Activated naive CD4-positive, alpha-beta T cell (primary cell): ENCODE results near the gene BPIFA2.
A peak's percentile ranks its signal among the peaks of the same experiment; 100 is the strongest.

Experiments used
- DNase-seq, 4 experiments: peaks; one replicate each; lab custom pipeline; 2025; lab: John Stamatoyannopoulos, UW

The BPIFA2 gene

DNA sequence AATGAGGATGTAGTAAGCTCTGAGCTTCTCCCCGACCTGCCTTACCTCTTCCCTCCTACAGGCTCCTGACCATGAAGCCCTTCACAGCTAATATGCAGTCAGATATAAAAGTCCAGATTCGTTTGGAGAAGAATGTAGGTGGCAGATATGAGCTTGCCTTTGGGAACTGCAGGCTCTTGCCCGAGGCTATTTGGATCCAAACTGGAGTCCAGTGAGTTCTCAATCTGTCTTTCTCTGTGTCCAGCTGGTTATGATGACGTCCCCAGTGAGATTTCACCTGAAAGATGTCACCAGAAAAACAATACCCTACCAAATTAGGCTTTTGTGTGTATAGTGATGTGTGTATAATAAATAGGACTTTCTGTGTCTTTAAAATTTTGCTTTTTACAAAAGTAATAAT is 34.5 kb downstream of the BPIFA2 start:
- no peak for DNase-seq

DNA sequence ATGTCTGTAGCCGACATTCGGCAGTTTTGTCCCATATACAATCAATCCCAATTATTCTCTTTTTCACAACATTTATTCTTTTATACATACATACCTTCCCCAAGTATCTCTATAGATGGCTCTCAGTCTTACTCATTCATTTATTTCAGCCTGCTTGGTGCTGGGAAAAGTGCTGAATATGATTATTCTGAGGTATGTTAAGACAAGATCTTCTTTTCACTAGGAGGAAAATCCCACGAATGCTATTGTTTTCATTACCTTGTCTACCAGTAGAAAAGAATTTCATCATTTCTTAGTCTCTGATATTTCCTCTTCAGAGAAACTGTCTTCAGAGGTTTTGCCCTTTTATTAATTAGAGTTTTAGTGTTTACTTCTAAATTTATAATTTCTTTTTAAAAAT is 35.5 kb downstream of the BPIFA2 start:
- no peak for DNase-seq

DNA sequence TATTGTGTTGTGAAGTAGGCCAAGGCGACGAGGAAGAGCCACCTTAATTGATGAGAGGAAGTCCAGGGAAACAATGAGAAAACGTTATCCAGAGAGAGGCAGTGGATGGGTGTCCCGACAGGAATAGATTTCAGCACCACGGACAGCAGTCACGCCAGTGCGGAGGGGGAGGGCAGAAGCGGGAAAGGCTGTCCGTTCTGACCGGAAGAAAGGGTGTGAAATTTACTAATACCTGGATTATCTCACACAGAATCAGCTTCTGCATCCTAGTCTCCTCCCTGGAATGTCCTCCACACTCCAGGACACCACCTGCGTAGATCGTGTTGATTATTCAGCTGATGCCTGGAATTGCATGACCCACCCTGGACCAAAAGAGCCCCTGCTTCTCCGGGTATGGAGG is 41.8 kb downstream of the BPIFA2 start:
- DNase-seq = peak in 1 of 4 experiments; percentile 19

DNA sequence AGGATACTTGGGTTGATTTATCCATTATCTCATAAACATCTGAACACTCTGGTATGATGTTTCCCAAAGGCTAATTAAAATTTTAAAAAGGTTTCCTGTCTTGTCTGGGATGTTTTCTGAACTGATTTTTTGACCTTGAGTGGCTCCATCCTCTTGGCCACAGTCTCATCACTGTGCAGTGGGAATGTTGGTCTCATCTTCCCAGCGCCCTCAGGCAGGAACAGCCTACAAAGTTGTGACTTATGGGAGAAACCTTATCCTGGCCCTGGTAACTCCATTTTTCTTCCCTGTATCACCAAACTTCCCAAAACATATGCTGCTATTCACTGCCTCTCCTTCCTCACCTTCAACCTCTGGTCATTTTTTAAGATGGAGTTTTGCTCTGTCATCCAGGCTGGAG is 42.4 kb downstream of the BPIFA2 start:
- no peak for DNase-seq

DNA sequence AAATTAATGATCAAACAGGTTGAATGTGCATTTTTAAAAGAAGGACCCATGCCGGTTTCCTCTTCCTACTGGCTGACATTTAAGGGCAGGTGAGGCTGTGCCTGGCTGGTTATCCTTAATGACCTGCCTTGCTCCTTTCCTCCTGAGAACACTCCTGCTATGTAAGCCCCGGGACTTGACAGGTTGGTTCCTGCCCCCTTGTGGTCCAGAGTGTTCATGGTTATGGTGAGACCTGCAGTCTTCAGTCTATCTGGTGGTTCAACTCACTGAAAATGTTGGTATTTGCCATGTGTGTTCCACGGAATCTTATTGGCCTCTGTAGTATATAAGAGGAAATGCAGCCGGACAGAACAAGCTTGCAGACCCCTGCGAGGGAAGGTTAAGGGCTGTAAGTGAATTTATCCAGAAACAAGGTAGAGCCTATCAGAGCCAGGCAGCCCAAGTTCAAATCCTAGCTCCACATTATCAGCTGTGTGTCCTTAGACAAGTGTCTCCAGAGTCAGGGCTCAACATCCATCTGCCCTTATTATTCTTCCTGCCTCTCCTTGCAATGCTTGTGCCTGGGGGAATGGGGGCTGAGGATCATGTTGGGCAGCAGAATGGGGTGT is 44.0 kb downstream of the BPIFA2 start:
- DNase-seq = peak in 1 of 4 experiments; percentile 2

DNA sequence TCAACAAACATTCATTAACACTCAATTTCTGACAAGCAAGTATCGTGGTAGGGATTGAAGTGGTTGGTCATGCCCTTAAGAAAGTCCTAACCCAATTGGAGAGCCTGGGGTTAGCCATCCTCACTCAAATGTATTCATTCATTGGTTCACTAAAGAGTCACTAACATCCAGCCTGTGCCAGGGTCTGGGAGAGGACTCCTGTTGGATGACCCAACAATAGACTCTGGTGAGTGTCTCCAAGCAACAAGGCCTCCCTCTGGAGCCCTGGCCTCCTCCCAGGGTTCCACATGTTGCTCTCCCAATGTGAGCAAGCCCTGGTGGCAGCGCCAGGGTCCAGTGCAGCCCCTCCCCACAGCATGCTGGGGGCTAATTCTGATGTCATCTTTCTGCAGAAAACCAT is 49.1 kb downstream of the BPIFA2 start, which contains the start of gene BPIFA3:
Gene BPIFA3, plus strand, starts transcription at position 301 of the 400 bp plus-strand sequence. CDS start 185 bp downstream, outside the sequence.
- DNase-seq = no peak

DNA sequence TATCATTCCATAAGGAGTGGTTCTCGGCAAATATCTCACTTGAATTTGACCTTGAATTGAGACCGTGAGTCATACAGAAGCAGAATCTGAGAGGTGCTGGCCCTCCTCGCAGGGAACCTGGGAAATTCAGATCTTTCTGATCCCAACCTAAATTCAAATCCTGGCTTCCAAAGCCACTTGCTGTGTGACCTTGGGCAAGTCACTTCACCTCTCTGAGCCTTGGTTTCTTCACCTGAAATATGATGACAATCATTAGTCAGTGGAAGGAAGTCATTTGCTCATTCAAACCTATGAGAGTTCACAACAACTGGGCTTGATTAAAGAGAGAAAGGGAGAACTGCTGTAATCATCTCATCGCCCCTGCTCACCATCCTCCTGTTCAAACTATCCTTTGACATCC is 56.4 kb downstream of the BPIFA2 start:
- DNase-seq = no peak

DNA sequence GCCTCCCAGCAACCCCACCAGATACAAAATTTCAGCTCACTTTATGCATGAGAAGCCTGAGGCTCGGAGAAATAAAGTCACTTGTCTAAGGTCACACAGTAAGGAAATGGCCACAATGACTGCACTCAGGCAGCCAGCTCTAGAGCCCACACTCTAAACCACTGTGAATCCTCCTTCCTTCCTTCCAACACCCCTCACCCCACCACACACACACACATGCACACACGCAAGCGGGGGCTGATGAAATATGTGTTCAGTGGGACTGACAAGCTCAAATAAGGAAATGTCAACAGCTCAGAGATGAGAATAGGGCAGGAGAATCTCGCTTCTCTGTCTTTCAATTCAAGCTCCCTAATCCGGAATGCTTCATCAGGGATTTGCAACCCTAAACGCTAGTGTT is 61.9 kb downstream of the BPIFA2 start:
- no peak for DNase-seq
